Skeletal muscle tissue (tissue), 1 donor: ENCODE measurements around the gene MX1. TPM values are rescaled to one million over a fixed set of nuclear protein-coding genes. Genes with fewer than 3 reads are reported as not detected.

Experiments used
- total RNA-seq: library from RNA; depleted of rRNA; stranded (reverse); fragments of >200 nt; gene quantifications from one replicate; pipeline ENCODE4 v1.2.3, GENCODE V29; 2014

The MX1 gene
- total RNA-seq, 1 donor from 2014 or later: 11.0 TPM

Other genes with a start within 250 kb of the MX1 start
- gene FAM3B, start 109.4 kb upstream of the MX1 start, total RNA-seq: not detected
- gene MX2, start 64.2 kb upstream of the MX1 start, total RNA-seq: 6.8 TPM
- not detected for gene TMPRSS2, start 81.9 kb downstream of the MX1 start, total RNA-seq